ENCODE results near the gene DCTN2. TPM values are rescaled to one million over a fixed set of nuclear protein-coding genes. Genes with fewer than 3 reads are reported as not detected.

Gene DCTN2
- total RNA-seq, 1 experiment from 2014 or later, result 129 TPM

- H3K4me3 ChIP-seq (ENCODE audit: low read depth, low read length, poor library complexity, severe bottlenecking), result no peak overlapping the region
- intact Hi-C loops (cut with micrococcal nuclease; ENCODE audit: unreplicated experiment), result no loop called here
- no peaks in the 10 kb centered on the region for H3K27me3 ChIP-seq (replicated peaks; ENCODE audit: insufficient read depth, low read depth, low read length, poor library complexity)
- H3K4me1 ChIP-seq (ENCODE audit: insufficient read depth, low read length, poor library complexity, severe bottlenecking), result peaks cover 33% of the 10 kb centered on the region
- DNase-seq (ENCODE audit: low spot score), result no peak
- POLR2A ChIA-PET (ENCODE audit: low non-redundant PET), result no interaction called here
- H3K27ac ChIP-seq (ENCODE audit: low read depth, low read length, poor library complexity, severe bottlenecking), result peak overlapping the region; percentile 85
- TF ChIP-seq CTCF (conservative IDR thresholded peaks at IDR 0.05; ENCODE audit: low read depth, low read length) (no peak), EZH2 (IDR thresholded peaks at IDR 0.05; ENCODE audit: borderline replicate concordance, low read depth, low read length, poor library complexity, severe bottlenecking) (no peak)
- BruUV-seq (replicated peaks), result no TSS peak
- no peaks in the 10 kb centered on the region for H3K9me3 ChIP-seq (ENCODE audit: low read depth, low read length, poor library complexity, severe bottlenecking)
- H3K36me3 ChIP-seq (ENCODE audit: insufficient read depth, low read length, poor library complexity, severe bottlenecking), result peaks cover 63% of the 10 kb centered on the region
- CTCF ChIA-PET, result no interaction called here
Observed at GRCh38 chr12:57525615-57526383, 21.2 kb downstream of the DCTN2 start.

- POLR2A ChIA-PET (ENCODE audit: low non-redundant PET), result interaction anchor here (0.6 kb wide), 1 partner anchor 319 kb away, joined by 3 read pairs; no protein-coding TSS in a partner anchor
- intact Hi-C loops (cut with micrococcal nuclease; ENCODE audit: unreplicated experiment), result no loop called here
- H3K27ac ChIP-seq (ENCODE audit: low read depth, low read length, poor library complexity, severe bottlenecking), result peak overlapping the region; percentile 85
Observed at GRCh38 chr12:57524814-57525614, 22.0 kb downstream of the DCTN2 start.

More at GRCh38 chr12:57524814-57525614, 22.0 kb downstream of the DCTN2 start:
- H3K4me1 ChIP-seq (ENCODE audit: insufficient read depth, low read length, poor library complexity, severe bottlenecking), result peaks cover 33% of the 10 kb centered on the region
- TF ChIP-seq CTCF (conservative IDR thresholded peaks at IDR 0.05; ENCODE audit: low read depth, low read length) (no peak), EZH2 (IDR thresholded peaks at IDR 0.05; ENCODE audit: borderline replicate concordance, low read depth, low read length, poor library complexity, severe bottlenecking) (no peak)
- peaks cover 57% of the 10 kb centered on the region for H3K36me3 ChIP-seq (ENCODE audit: insufficient read depth, low read length, poor library complexity, severe bottlenecking)
- H3K4me3 ChIP-seq (ENCODE audit: low read depth, low read length, poor library complexity, severe bottlenecking), result peak overlapping the region; percentile 75
- H3K9me3 ChIP-seq (ENCODE audit: low read depth, low read length, poor library complexity, severe bottlenecking), result no peaks in the 10 kb centered on the region
- DNase-seq (ENCODE audit: low spot score), result no peak
- no peaks in the 10 kb centered on the region for H3K27me3 ChIP-seq (replicated peaks; ENCODE audit: insufficient read depth, low read depth, low read length, poor library complexity)
- CTCF ChIA-PET, result no interaction called here
- no TSS peak for BruUV-seq (replicated peaks)

Data from A673 (cell line).